Peyer's patch (tissue), 4 donors: Measurements from ENCODE around the gene TRIM6. TPM values are rescaled to one million over a fixed set of nuclear protein-coding genes. Genes with fewer than 3 reads are reported as not detected.

Experiments used
- DNase-seq, 3 donors: peaks; one replicate each; pipeline ENCODE4 v3.0.0-alpha.2; 2017 to 2019
- H3K27ac ChIP-seq, 4 donors: fragments of 200-600 bp; sonication (generic); one replicate each; pipeline ENCODE4 v1.5.1; 2016 to 2019
- H3K27me3 ChIP-seq, 2 donors: fragments of 200-600 bp; sonication (generic); one replicate each; pipeline ENCODE4 v1.5.1; 2019
- H3K36me3 ChIP-seq, 3 donors: fragments of 200-600 bp; sonication (generic); one replicate each; pipeline ENCODE4 v1.5.1; 2016 to 2019
- H3K4me1 ChIP-seq, 4 donors: fragments of 200-600 bp; sonication (generic); one replicate each; pipeline ENCODE4 v1.5.1; 2016 to 2019
- H3K4me3 ChIP-seq, 4 donors: fragments of 200-600 bp; sonication (generic); 1 replicate in 3 of 4; 2 replicates in 1 of 4; pipeline ENCODE4 v1.5.1; 2016 to 2019; ENCODE audit warnings: mild to moderate bottlenecking in 1 of 4
- H3K9me3 ChIP-seq, 4 donors: fragments of 200-600 bp; sonication (generic); one replicate each; pipeline ENCODE4 v1.5.1; 2016 to 2019; ENCODE audit warnings: mild to moderate bottlenecking in 1 of 4
- POLR2A ChIP-seq, 2 donors: fragments of 450-650 bp; IDR thresholded peaks; one replicate each; pipeline ENCODE4 v1.5.1; 2017; ENCODE audit warnings: antibody characterized with exemption in 2 of 2, mild to moderate bottlenecking in 2 of 2, moderate library complexity in 2 of 2
- total RNA-seq, 4 donors: library from RNA; depleted of rRNA; stranded (reverse); fragments of >200 nt; gene quantifications; one replicate each; pipeline ENCODE4 v1.1.0, GENCODE V29; 2016
- TF ChIP-seq, protein P1 (sequence below), 6 experiments: fragments of 450-650 bp in 4 of 6; fragments of 200-600 bp in 2 of 6; sonication (generic) in 1 of 6; IDR thresholded peaks; one replicate each; pipeline ENCODE4 v1.5.1; 2017 to 2019; ENCODE audit warnings: antibody characterized with exemption in 6 of 6, mild to moderate bottlenecking in 3 of 6, moderate library complexity in 1 of 6

TRIM6 gene
- total RNA-seq, 4 donors from 2014 or later = 0.53 to 3.3 (median 1.3) TPM

DNA sequence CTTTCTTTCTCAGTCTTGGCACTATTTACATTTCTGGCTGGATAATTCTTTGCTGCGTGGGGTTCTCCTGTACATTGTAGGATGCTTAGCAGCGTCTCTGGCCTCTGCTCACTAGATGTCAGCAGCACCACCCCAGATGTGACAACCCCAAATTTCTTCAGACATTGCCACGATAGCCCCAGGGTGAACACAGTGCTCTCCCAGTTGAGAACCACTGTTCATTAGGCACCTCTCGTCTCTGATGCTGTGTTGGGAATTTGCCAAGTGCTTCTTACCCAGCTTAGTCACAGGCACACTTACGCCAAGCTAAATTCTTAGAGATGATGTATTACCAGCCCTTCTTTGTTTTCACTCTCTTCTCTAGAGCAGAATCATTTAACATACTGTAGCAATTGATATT is 9.4 kb downstream of the TRIM6 start:
- H3K4me3 ChIP-seq = no peak overlapping the region
- no peaks in the 10 kb centered on the region for H3K9me3 ChIP-seq
- no peak overlapping the region for H3K27ac ChIP-seq
- TF ChIP-seq, protein P1, sequence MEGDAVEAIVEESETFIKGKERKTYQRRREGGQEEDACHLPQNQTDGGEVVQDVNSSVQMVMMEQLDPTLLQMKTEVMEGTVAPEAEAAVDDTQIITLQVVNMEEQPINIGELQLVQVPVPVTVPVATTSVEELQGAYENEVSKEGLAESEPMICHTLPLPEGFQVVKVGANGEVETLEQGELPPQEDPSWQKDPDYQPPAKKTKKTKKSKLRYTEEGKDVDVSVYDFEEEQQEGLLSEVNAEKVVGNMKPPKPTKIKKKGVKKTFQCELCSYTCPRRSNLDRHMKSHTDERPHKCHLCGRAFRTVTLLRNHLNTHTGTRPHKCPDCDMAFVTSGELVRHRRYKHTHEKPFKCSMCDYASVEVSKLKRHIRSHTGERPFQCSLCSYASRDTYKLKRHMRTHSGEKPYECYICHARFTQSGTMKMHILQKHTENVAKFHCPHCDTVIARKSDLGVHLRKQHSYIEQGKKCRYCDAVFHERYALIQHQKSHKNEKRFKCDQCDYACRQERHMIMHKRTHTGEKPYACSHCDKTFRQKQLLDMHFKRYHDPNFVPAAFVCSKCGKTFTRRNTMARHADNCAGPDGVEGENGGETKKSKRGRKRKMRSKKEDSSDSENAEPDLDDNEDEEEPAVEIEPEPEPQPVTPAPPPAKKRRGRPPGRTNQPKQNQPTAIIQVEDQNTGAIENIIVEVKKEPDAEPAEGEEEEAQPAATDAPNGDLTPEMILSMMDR (IDR thresholded peaks at IDR 0.05) = no peak
- no peak for TF ChIP-seq POLR2A (IDR thresholded peaks at IDR 0.05)
- no peaks in the 10 kb centered on the region for H3K4me1 ChIP-seq
- no peaks in the 10 kb centered on the region for H3K27me3 ChIP-seq
- no peaks in the 10 kb centered on the region for H3K36me3 ChIP-seq
- no peak for DNase-seq

DNA sequence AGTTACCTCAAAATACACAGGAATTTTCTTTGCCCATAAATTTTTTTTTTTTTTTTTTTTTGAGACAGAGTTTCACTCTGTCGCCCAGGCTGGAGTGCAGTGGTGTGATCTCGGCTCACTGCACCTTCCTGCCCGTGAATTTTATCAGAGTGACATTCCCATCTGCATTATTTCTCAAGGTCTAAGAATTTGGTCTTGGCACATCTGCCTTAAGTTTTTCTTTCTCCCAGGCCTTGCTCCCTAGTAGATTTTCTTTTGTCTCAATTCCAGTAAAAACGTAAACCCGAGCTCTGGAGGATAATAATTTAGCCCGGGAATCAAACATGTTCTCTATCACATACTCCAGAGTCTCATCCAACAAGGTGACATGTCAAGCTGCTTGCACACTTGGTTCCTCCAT is 12.4 kb downstream of the TRIM6 start:
- Histone ChIP-seq H3K9me3 (no peaks in the 10 kb centered on the region), H3K27ac (no peak overlapping the region), H3K27me3 (no peaks in the 10 kb centered on the region), H3K4me1 (no peaks in the 10 kb centered on the region), H3K36me3 (no peaks in the 10 kb centered on the region), H3K4me3 (no peak overlapping the region)
- TF ChIP-seq POLR2A (IDR thresholded peaks at IDR 0.05) = no peak
- TF ChIP-seq, protein P1 (IDR thresholded peaks at IDR 0.05) = no peak
- no peak for DNase-seq

DNA sequence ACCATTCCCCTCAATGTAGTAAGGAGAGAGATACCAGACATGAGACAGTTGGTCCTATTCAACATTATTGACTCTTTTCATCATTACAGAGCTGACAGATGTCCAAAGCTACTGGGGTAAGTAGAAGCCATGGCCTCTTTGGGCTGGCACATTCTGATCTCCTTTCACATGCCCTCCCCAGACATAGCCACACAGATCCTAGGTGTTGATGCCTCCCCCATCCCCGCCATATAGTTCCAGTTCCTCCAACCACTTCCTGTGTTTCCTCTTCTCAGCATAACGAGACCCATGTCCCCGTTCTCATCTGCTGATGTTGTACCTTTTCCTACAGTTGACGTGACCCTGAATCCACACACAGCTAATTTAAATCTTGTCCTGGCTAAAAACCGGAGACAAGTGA is 14.0 kb downstream of the TRIM6 start:
- H3K27me3 ChIP-seq = no peaks in the 10 kb centered on the region
- no peaks in the 10 kb centered on the region for H3K4me1 ChIP-seq
- TF ChIP-seq, protein P1 (IDR thresholded peaks at IDR 0.05) = no peak
- TF ChIP-seq POLR2A (IDR thresholded peaks at IDR 0.05) = no peak
- no peaks in the 10 kb centered on the region for H3K36me3 ChIP-seq
- H3K9me3 ChIP-seq = no peaks in the 10 kb centered on the region
- DNase-seq = no peak
- no peak overlapping the region for H3K4me3 ChIP-seq
- no peak overlapping the region for H3K27ac ChIP-seq

DNA sequence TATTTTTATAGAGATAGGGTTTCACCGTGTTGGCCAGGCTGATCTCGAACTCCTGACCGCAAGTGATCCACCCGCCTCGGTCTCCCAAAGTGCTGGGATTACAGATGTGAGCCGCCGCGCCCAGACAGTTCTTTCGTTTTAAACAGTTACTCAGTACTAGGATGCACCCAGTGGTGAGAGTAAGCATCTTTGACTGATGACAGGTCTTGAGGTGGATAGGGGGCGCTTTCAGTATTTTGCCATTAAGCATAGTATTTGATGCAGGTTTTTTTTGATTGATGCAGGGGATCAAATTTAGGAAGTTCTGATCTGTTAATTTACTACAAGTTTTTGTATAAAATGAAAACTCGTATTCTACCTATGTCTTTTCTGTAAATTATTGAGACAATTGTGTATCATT is 15.2 kb downstream of the TRIM6 start:
- H3K27ac ChIP-seq = no peak overlapping the region
- DNase-seq = no peak

DNA sequence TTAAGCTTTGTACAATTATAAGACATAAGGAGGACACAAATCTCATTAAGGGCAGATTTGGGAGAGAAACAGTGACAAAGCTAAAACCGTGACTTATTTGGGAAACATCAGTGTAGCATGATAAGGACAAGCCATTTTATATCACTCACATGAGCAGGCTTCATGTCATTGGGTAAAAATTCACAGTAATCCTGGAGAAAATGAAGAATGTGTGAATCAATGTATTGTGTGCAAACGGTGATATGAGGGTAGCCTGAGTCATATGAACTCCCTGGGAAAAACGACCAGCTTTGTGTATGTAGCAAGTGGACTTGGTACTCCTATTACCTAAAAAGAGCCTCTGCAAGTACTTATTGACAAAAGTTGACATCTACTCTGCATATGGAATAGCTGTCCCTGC is 22.4 kb downstream of the TRIM6 start:
- no peak for DNase-seq
- Histone ChIP-seq H3K4me1 (peaks cover 0 to 19% (median 0%) of the 10 kb centered on the region in 4 donors), H3K36me3 (no peaks in the 10 kb centered on the region), H3K27me3 (no peaks in the 10 kb centered on the region), H3K9me3 (no peaks in the 10 kb centered on the region), H3K4me3 (no peak overlapping the region), H3K27ac (no peak overlapping the region)
- no peak for TF ChIP-seq POLR2A (IDR thresholded peaks at IDR 0.05)
- TF ChIP-seq, protein P1 (IDR thresholded peaks at IDR 0.05) = no peak

More for the DNA sequence above, 15.2 kb downstream of the TRIM6 start:
- Histone ChIP-seq H3K4me3 (no peak overlapping the region), H3K4me1 (no peaks in the 10 kb centered on the region), H3K36me3 (no peaks in the 10 kb centered on the region), H3K27me3 (no peaks in the 10 kb centered on the region), H3K9me3 (no peaks in the 10 kb centered on the region)
- TF ChIP-seq, protein P1 (IDR thresholded peaks at IDR 0.05) = no peak
- TF ChIP-seq POLR2A (IDR thresholded peaks at IDR 0.05) = no peak
